Suppressor macrophage treated with lipopolysaccharide for 1 hour (primary cell): ENCODE data around the gene SNX1.
"Not testable (repeated sequence)": the region's sequence is repeated elsewhere in the genome, so short reads cannot be mapped to it uniquely, and the experiment has no call there.

Source experiments
- DNase-seq, 3 donors: peaks; one replicate each; pipeline ENCODE4 v3.0.0-alpha.2; 2020 to 2022

Gene SNX1

GRCh38 chr15:64095795-64096667 is at the start of gene SNX1:
SNX1 (plus strand) TSS chr15:64095982; CDS start chr15:64096014, 32 bp downstream.
- peak; percentile 98 for DNase-seq

GRCh38 chr15:64046421-64047153 is 49.2 kb upstream of the SNX1 start, which contains the start of gene DAPK2:
DAPK2 (minus strand) TSS chr15:64046485; CDS start chr15:64040261, 6,224 bp downstream.
- DNase-seq: peak; percentile 75 to 95 (median 86)

- DNase-seq: peak; percentile 39 to 70 (median 63)
These were observed 46.9 kb upstream of the SNX1 start for GRCh38 chr15:64048781-64049460.

GRCh38 chr15:64050281-64051092 is 45.3 kb upstream of the SNX1 start:
- DNase-seq: no peak

- DNase-seq: no peak
These were observed 44.7 kb upstream of the SNX1 start for GRCh38 chr15:64051093-64051402.

- DNase-seq: no peak
These were observed 44.1 kb upstream of the SNX1 start for GRCh38 chr15:64051407-64052259.

GRCh38 chr15:64052925-64053491 is 42.8 kb upstream of the SNX1 start:
- no peak for DNase-seq

- DNase-seq: not testable (repeated sequence)
These were observed 42.1 kb upstream of the SNX1 start for GRCh38 chr15:64053674-64054073.

GRCh38 chr15:64058279-64058678 is 37.5 kb upstream of the SNX1 start:
- no peak for DNase-seq

- DNase-seq: not testable (repeated sequence)
These were observed 36.7 kb upstream of the SNX1 start for GRCh38 chr15:64059104-64059503.

- DNase-seq: no peak
These were observed 35.1 kb upstream of the SNX1 start for GRCh38 chr15:64060716-64061115.

GRCh38 chr15:64066451-64066850 is 29.3 kb upstream of the SNX1 start:
- DNase-seq: peak in 2 of 3 donors; percentile 41 to 60

- peak; percentile 79 to 86 (median 82) for DNase-seq
These were observed 28.2 kb upstream of the SNX1 start for GRCh38 chr15:64067564-64068030.

- no peak for DNase-seq
These were observed 27.6 kb upstream of the SNX1 start for GRCh38 chr15:64068133-64068532.

GRCh38 chr15:64070106-64070505 is 25.7 kb upstream of the SNX1 start:
- no peak for DNase-seq

- DNase-seq: peak; percentile 84 to 91 (median 90)
These were observed 24.6 kb upstream of the SNX1 start for GRCh38 chr15:64070965-64071851.

- no peak for DNase-seq
These were observed 23.6 kb upstream of the SNX1 start for GRCh38 chr15:64071931-64072765.

GRCh38 chr15:64072812-64073211 is 23.0 kb upstream of the SNX1 start:
- no peak for DNase-seq

- DNase-seq: not testable (repeated sequence)
These were observed 22.3 kb upstream of the SNX1 start for GRCh38 chr15:64073496-64073895.
